ENCODE data around the gene RPS16. TPM values are rescaled to one million over a fixed set of nuclear protein-coding genes. Genes with fewer than 3 reads are reported as not detected.

Gene RPS16
- total and polyA plus RNA-seq, 9 of the 15 experiments (the other 6 are each of a cell fraction or from before 2014, with no cell fraction given), result 82.6 to 3,671 (median 2,204) TPM

- TF ChIP-seq ELK1 (CRISPR knock-in tag; IDR thresholded peaks at IDR 0.05) (no peak), CBX1 (IDR thresholded peaks at IDR 0.05; ENCODE audit: low read depth) (no peak), POLR2G (IDR thresholded peaks at IDR 0.05; ENCODE audit: low read depth, low read length) (peak; percentile 60), L3MBTL2 (IDR thresholded peaks at IDR 0.05) (no peak), ETV5 (CRISPR knock-in tag; IDR thresholded peaks at IDR 0.05; ENCODE audit: low read depth) (no peak), NFXL1 (CRISPR knock-in tag; IDR thresholded peaks at IDR 0.05) (no peak), PCBP1 (IDR thresholded peaks at IDR 0.05; ENCODE audit: low read depth, low read length, poor library complexity, severe bottlenecking) (no peak), RUNX1 (IDR thresholded peaks at IDR 0.05; ENCODE audit: low read depth) (no peak), PML (IDR thresholded peaks at IDR 0.05; ENCODE audit: low read length) (no peak)
Observed at GRCh38 chr19:39415111-39416046, 20.4 kb downstream of the RPS16 start (continued).

Data from K562 (cell line).